ENCODE data around the gene DPP6.

DNA sequence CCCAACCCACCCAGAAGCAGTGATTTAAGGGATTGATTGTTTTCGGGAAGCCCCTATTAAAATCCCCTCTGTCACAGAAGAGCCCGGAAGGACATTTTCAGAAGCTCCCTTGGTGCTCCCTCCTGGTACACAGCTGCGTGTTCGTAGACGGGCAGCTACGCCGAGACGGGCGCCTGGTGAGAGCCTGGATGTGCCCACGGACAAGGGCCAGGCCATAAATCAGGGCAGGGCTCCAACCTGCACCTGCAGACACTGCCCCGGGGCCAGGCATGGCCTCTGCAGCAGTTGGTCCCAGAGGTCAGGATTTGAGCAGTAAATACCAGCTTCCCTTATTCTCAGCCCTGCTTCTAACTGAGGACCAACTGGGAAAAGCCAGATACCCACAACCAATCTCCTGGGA, 843.9 kb downstream of the DPP6 start:
- TF ChIP-seq, protein P1, sequence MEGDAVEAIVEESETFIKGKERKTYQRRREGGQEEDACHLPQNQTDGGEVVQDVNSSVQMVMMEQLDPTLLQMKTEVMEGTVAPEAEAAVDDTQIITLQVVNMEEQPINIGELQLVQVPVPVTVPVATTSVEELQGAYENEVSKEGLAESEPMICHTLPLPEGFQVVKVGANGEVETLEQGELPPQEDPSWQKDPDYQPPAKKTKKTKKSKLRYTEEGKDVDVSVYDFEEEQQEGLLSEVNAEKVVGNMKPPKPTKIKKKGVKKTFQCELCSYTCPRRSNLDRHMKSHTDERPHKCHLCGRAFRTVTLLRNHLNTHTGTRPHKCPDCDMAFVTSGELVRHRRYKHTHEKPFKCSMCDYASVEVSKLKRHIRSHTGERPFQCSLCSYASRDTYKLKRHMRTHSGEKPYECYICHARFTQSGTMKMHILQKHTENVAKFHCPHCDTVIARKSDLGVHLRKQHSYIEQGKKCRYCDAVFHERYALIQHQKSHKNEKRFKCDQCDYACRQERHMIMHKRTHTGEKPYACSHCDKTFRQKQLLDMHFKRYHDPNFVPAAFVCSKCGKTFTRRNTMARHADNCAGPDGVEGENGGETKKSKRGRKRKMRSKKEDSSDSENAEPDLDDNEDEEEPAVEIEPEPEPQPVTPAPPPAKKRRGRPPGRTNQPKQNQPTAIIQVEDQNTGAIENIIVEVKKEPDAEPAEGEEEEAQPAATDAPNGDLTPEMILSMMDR (IDR thresholded peaks at IDR 0.05): no peak
- TF ChIP-seq EZH2 (IDR thresholded peaks at IDR 0.05): no peak

All from neural progenitor cell (in vitro differentiated cells).